Large intestine (tissue), 3 donors: Measurements from ENCODE around the gene KSR2. TPM values are rescaled to one million over a fixed set of nuclear protein-coding genes. Genes with fewer than 3 reads are reported as not detected.

Experiments
- DNase-seq, 2 donors: peaks; one replicate each; pipeline versions ENCODE4 v3.0.0 to v3.0.0-alpha.2; 2013
- H3K27ac ChIP-seq: one replicate; pipeline ENCODE4 v1.5.1; 2013; ENCODE audit warnings: low read length
- H3K27me3 ChIP-seq: 2 replicates; pipeline ENCODE4 v1.6.1; 2013; ENCODE audit warnings: low read length; ENCODE audit not compliant: control insufficient read depth, insufficient read depth
- H3K36me3 ChIP-seq: 2 replicates; pipeline ENCODE4 v1.6.1; 2013; ENCODE audit warnings: low read length; ENCODE audit not compliant: control insufficient read depth, insufficient read depth
- H3K4me1 ChIP-seq: one replicate; pipeline ENCODE4 v1.6.1; 2013; ENCODE audit warnings: low read length; ENCODE audit not compliant: control insufficient read depth, insufficient read depth
- H3K4me3 ChIP-seq: one replicate; pipeline ENCODE4 v1.5.1; 2013; ENCODE audit warnings: low read length
- H3K9me3 ChIP-seq: one replicate; pipeline ENCODE4 v1.6.1; 2013; ENCODE audit warnings: mild to moderate bottlenecking, low read depth, low read length, moderate library complexity; ENCODE audit not compliant: control insufficient read depth
- WGBS: methylation state at CpG from one replicate; pipeline ENCODE4 v1.1.5; 2013; ENCODE audit warnings: low lambda C conversion rate; ENCODE audit not compliant: insufficient coverage; 5-methylcytosine and 5-hydroxymethylcytosine counted together
- polyA plus RNA-seq: library from polyadenylated mRNA; unstranded; fragments of 120-200 nt; gene quantifications from one replicate; pipeline ENCODE4 v1.2.1, GENCODE V29; 2013

Gene KSR2
- polyA plus RNA-seq, 1 donor, result 0.61 TPM

DNA sequence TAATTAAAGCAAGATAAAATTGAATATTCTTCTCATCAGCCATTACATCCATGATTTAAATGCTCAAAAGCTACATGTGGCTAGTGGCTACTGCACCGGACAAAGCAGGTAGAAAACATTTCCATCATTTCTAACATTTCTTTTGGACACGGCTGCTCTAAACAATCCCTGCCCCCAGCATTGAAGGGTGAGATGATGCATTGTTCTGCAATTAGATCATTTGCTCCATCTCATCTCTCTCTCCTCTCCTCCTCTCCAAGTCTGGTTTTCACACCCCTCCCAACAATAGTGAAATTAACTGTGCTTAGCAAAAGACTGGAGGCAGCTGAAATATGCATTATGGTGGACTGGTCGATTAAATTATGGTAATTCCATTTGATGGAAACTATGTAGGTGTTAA, 288.5 kb downstream of the KSR2 start:
- Histone ChIP-seq H3K27ac (no peak overlapping the region), H3K9me3 (no peaks in the 10 kb centered on the region), H3K36me3 (no peaks in the 10 kb centered on the region), H3K27me3 (peaks cover 2% of the 10 kb centered on the region), H3K4me1 (peaks cover 5% of the 10 kb centered on the region), H3K4me3 (no peak overlapping the region)
- 80% methylated on average over 1 of the region's 3 CpGs for WGBS
- DNase-seq, result no peak

DNA sequence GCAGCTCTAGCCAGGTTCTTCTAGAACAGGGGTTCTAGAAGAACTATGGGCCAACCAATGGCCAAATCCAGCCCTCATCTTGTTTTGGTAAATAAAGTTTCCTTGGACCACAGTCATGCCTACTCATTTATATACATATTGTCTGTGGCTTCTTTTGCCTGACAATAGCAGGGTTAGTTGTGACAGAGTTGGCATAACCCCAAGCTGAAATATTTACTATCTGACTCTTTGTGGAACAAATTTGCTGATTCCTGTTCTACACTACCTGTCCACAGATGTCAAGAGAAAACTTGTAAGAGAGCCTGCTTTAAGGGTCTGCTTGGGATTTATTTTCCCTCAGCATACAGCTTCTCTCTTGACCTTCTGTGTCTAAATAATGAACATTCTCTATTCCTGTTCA, 289.0 kb downstream of the KSR2 start:
- H3K36me3 ChIP-seq, result no peaks in the 10 kb centered on the region
- H3K4me3 ChIP-seq, result no peak overlapping the region
- DNase-seq, result no peak
- no peak overlapping the region for H3K27ac ChIP-seq
- no peaks in the 10 kb centered on the region for H3K9me3 ChIP-seq
- peaks cover 2% of the 10 kb centered on the region for H3K27me3 ChIP-seq
- no peaks in the 10 kb centered on the region for H3K4me1 ChIP-seq

DNA sequence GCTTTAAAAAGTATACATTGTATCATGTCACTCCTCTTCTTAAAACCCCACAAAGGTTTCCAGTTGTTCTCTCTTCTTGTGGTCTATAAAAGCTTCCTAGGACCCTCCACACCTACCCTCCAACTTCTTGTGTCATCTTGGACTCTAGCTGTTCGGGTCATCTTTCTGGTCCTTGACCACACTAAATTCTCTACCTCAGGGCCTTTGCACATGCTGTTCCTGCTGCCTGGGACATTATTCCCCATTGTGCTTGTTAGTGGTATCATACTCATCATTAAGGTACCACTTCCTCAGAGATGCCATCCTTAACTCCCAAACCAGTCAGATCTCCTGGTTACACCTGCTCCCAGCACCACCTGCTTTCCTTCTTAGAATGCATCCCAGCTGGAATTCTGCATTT, 294.0 kb downstream of the KSR2 start:
- H3K27ac ChIP-seq, result no peak overlapping the region
- no peaks in the 10 kb centered on the region for H3K9me3 ChIP-seq
- H3K27me3 ChIP-seq, result peaks cover 2% of the 10 kb centered on the region
- DNase-seq, result no peak
- H3K36me3 ChIP-seq, result no peaks in the 10 kb centered on the region
- no peaks in the 10 kb centered on the region for H3K4me1 ChIP-seq
- H3K4me3 ChIP-seq, result no peak overlapping the region
- WGBS, result no CpG with 5 or more reads among the region's 1 CpG

DNA sequence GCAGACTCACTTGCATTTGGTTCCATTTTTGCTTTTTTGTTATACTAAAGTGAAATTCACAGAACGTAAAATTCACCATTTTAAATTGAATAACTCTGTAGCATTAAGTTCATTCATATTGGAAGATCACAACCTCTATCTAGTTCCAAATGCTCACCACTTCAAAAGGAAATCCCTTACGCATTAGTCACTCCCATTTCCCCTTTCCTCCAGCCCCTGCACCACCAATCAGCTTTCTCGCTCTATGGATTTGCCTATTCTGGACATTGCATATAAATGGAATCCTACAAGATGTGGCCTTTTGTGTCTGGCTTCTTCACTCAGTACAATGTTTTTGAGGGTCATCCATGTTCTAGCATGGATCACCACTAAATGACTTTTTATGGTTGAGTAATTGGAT, 294.5 kb downstream of the KSR2 start:
- Histone ChIP-seq H3K9me3 (no peaks in the 10 kb centered on the region), H3K4me1 (no peaks in the 10 kb centered on the region), H3K4me3 (no peak overlapping the region), H3K27me3 (peaks cover 2% of the 10 kb centered on the region), H3K36me3 (no peaks in the 10 kb centered on the region), H3K27ac (no peak overlapping the region)
- 93% methylated on average over 2 of the region's 3 CpGs for WGBS
- no peak for DNase-seq

DNA sequence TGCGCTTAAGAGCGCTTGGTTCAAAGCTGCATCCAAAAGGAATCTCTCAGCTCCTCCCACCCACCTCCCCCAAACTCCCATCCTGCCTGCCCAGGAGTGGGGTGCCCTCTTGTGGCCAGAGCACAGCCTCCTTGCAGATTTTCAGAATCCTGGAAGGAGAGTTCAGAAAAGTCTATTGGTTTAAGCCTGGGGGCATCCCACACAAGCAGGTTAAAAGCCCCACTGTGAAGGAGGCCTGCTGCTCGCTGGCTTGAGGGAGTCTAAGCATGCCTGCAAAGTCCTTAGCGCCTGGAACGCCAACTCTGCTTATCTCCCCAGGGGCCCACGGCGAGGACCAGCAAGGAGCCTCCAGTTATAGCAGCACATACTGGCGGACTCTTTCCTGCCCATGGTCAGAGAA, 297.1 kb downstream of the KSR2 start:
- Histone ChIP-seq H3K27ac (no peak overlapping the region), H3K27me3 (peaks cover 2% of the 10 kb centered on the region), H3K36me3 (no peaks in the 10 kb centered on the region), H3K4me3 (no peak overlapping the region), H3K4me1 (no peaks in the 10 kb centered on the region), H3K9me3 (no peaks in the 10 kb centered on the region)
- no peak for DNase-seq
- no CpG with 5 or more reads among the region's 8 CpGs for WGBS

DNA sequence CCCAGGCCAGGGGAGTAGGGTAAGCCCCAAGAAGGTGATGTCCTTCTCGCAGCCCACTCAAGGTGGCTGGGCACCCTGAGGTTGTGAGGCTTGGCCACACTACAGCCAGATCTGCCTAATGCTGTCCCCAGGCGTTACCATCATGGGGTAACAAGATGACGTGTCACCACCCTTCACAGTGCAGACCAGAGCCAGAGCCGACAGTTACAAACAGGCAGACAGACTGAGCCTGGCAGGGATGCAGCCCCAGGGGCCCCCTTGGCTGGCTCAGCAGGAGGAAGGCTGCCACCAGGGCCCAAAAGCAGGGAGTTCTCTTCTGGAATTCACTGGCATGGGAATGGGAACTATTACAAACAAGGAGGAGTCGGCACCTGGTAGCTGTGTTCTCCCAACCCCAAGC, 304.6 kb downstream of the KSR2 start:
- Histone ChIP-seq H3K27ac (no peak overlapping the region), H3K4me1 (no peaks in the 10 kb centered on the region), H3K4me3 (no peak overlapping the region), H3K36me3 (no peaks in the 10 kb centered on the region), H3K9me3 (no peaks in the 10 kb centered on the region), H3K27me3 (no peaks in the 10 kb centered on the region)
- WGBS, result no CpG with 5 or more reads among the region's 5 CpGs
- no peak for DNase-seq

DNA sequence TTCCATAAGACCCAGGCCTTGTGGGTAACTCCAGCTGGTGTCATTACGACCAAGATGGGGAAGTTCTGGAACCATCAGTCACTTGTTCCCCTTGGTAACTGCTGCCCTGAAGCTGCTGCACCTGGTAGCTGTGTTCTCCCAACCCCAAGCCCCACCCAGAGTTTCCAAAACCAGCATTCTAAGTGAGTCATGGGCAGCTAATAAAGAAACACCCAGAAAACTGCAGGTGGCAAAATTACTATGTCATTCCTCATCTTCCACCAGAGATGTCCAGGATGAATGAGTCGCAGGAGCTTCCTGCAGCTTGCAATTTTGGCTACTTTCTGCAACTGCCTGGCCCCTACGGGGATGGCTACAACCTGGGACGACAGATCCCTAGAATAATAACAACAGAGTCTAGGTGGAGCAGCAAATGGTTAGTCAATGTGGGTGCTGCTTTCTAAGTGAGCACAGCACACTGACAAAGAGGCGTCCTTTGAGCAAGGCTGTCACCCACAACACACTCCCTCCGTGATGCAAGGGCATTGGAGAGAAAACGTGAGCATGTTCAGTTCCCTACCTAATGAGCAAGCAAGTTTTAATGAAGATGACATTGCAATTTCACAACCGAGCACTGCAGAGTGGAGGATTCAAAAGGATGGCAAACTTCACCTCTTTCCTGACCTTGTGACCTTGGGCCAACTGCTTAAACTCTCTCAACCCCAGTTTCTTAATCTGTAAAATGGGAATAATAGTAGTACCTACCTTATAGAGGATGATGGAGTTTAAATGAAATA, 306.0 kb downstream of the KSR2 start:
- no peaks in the 10 kb centered on the region for H3K4me1 ChIP-seq
- no CpG with 5 or more reads among the region's 8 CpGs for WGBS

DNA sequence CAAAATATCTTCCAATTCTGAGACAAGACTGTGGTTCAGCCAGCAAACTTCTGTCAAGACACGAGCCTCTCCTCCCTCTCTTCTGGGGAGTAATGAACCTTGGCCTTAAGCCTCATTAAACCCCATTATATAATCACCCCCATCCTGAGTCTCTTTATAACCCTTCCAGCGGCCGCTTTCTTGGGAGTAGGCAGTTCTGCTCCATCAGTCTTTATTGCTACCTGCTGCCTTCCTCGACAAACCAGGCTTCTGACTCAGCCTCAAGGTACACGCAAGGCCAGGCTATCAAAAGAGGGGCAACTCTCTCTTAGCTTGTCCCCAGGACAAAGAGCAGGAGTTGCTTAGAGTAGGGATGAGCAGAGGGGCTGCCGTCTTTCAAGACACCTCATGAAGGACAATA, 306.6 kb downstream of the KSR2 start:
- WGBS, result no CpG with 5 or more reads among the region's 6 CpGs
- Histone ChIP-seq H3K27me3 (no peaks in the 10 kb centered on the region), H3K9me3 (no peaks in the 10 kb centered on the region), H3K27ac (no peak overlapping the region), H3K36me3 (no peaks in the 10 kb centered on the region), H3K4me3 (no peak overlapping the region), H3K4me1 (no peaks in the 10 kb centered on the region)
- peak; percentile 14 to 49 for DNase-seq

More for the DNA sequence above, 306.0 kb downstream of the KSR2 start:
- H3K4me3 ChIP-seq, result no peak overlapping the region
- no peaks in the 10 kb centered on the region for H3K9me3 ChIP-seq
- H3K27ac ChIP-seq, result no peak overlapping the region
- no peak for DNase-seq
- H3K36me3 ChIP-seq, result no peaks in the 10 kb centered on the region
- no peaks in the 10 kb centered on the region for H3K27me3 ChIP-seq

DNA sequence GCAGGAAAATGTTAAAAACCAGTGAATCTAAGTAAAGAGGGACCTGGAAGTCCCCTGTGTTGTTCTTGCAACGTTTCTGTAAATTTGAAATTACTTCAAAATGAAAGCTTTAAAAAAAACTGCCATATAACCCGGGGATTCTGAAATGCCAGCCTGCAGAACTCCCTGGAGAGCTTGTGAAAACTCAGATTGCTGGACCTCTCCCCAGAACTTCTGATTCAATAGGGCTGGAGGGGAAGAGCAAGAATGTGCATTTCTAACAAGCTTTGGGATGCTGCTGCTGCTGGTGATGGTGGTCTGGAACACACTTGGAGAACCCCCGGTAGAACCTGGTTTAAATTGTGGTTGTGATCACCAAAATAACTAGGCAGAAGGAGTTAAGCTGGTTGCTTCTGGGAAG, 307.3 kb downstream of the KSR2 start:
- no peaks in the 10 kb centered on the region for H3K27me3 ChIP-seq
- H3K4me3 ChIP-seq, result no peak overlapping the region
- no peak overlapping the region for H3K27ac ChIP-seq
- no peaks in the 10 kb centered on the region for H3K36me3 ChIP-seq
- no peaks in the 10 kb centered on the region for H3K4me1 ChIP-seq
- DNase-seq, result no peak
- WGBS, result 78% methylated on average over 1 of the region's 3 CpGs
- no peaks in the 10 kb centered on the region for H3K9me3 ChIP-seq

DNA sequence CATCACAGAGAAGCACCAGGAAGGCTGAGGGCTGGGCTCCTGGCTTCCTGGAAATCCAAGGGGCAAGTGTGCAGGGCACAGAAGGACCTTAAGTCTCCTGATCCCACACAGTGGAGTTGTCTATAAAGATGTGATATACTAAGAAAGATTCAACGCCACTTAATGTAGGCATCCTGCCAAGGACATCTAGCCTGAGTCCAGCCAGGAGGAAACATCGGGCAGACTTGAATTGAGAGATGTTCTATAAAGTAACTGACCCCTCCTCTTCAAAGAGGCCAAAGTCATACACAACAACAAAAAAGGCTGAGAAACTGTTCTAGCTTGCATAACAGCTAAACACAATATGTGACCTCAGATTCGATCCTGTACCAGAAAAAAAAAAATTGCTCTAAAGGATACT, 307.9 kb downstream of the KSR2 start:
- Histone ChIP-seq H3K9me3 (no peaks in the 10 kb centered on the region), H3K4me3 (no peak overlapping the region), H3K36me3 (no peaks in the 10 kb centered on the region), H3K4me1 (no peaks in the 10 kb centered on the region), H3K27ac (no peak overlapping the region), H3K27me3 (no peaks in the 10 kb centered on the region)
- WGBS, result 100% methylated on average over 1 of the region's 3 CpGs
- no peak for DNase-seq

DNA sequence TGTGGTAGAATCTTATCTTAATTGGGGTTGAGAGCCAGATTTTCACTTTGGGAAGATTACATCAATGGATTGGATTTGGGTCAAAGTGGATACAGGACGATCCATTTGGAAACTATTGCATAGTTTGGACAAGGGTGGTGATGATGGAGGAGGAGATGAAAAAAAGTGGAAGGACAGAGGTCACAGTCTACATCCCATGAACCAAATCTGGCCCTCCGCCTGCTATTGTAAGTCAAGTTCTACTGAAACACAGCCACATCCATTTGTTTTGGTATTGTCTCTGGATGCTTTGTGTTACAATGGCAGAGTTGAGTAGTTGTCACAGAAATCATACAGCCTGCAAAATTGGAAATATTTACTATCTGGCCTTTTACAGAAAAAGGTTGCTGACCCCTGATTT, 310.6 kb downstream of the KSR2 start:
- DNase-seq, result no peak
- Histone ChIP-seq H3K27ac (no peak overlapping the region), H3K9me3 (no peaks in the 10 kb centered on the region), H3K27me3 (no peaks in the 10 kb centered on the region), H3K4me1 (no peaks in the 10 kb centered on the region), H3K4me3 (no peak overlapping the region), H3K36me3 (no peaks in the 10 kb centered on the region)
- WGBS, result 80% methylated on average over 1 of the region's 2 CpGs
